GM19372 (cell line): ENCODE measurements around the gene CDC37.
"Not testable (repeated sequence)": the region's sequence is repeated elsewhere in the genome, so short reads cannot be mapped to it uniquely, and the experiment has no call there.

Source experiments
- ATAC-seq: cut with Tn5 transposase; IDR thresholded peaks from one replicate; pipeline ENCODE4 v1.9.1; 2021; ENCODE audit warnings: mild to moderate bottlenecking, low read depth, moderate library complexity; ENCODE audit not compliant: unreplicated experiment

The CDC37 gene

GRCh38 chr19:10398819-10399218 is 4.5 kb downstream of the CDC37 start:
- no peak for ATAC-seq

GRCh38 chr19:10395917-10396316 is 7.4 kb downstream of the CDC37 start:
- ATAC-seq = no peak

GRCh38 chr19:10395436-10395835 is 7.9 kb downstream of the CDC37 start:
- ATAC-seq = no peak

GRCh38 chr19:10395003-10395402 is 8.3 kb downstream of the CDC37 start:
- no peak for ATAC-seq

GRCh38 chr19:10393137-10393536 is 10.2 kb downstream of the CDC37 start:
- ATAC-seq = no peak

- ATAC-seq = no peak
Measured at GRCh38 chr19:10392120-10392519, 11.2 kb downstream of the CDC37 start.

- ATAC-seq = no peak
Measured at GRCh38 chr19:10390652-10391286, 12.6 kb downstream of the CDC37 start.

GRCh38 chr19:10389863-10390262 is 13.5 kb downstream of the CDC37 start:
- ATAC-seq = no peak

GRCh38 chr19:10388957-10389356 is 14.4 kb downstream of the CDC37 start:
- ATAC-seq = no peak

GRCh38 chr19:10384580-10384979 is 18.8 kb downstream of the CDC37 start:
- no peak for ATAC-seq

- not testable (repeated sequence) for ATAC-seq
Measured at GRCh38 chr19:10383223-10383499, 20.2 kb downstream of the CDC37 start.

- peak; percentile 93 for ATAC-seq
Measured at GRCh38 chr19:10380313-10381102, 22.8 kb downstream of the CDC37 start, which contains the start of gene TYK2. Gene TYK2 (minus strand): TSS chr19:10380572. CDS start chr19:10378406, 2,166 bp downstream.

GRCh38 chr19:10379880-10380312 is 23.4 kb downstream of the CDC37 start:
- no peak for ATAC-seq

- ATAC-seq = no peak
Measured at GRCh38 chr19:10378124-10378523, 25.2 kb downstream of the CDC37 start.

- ATAC-seq = not testable (repeated sequence)
Measured at GRCh38 chr19:10377140-10377640, 26.2 kb downstream of the CDC37 start.

GRCh38 chr19:10374931-10375330 is 28.4 kb downstream of the CDC37 start:
- no peak for ATAC-seq

GRCh38 chr19:10372690-10373089 is 30.7 kb downstream of the CDC37 start:
- ATAC-seq = no peak

- no peak for ATAC-seq
Measured at GRCh38 chr19:10368101-10368803, 35.1 kb downstream of the CDC37 start.

GRCh38 chr19:10366950-10367512 is 36.3 kb downstream of the CDC37 start:
- not testable (repeated sequence) for ATAC-seq

GRCh38 chr19:10365518-10365917 is 37.8 kb downstream of the CDC37 start:
- no peak for ATAC-seq

- no peak for ATAC-seq
Measured at GRCh38 chr19:10364644-10365043, 38.7 kb downstream of the CDC37 start.
